ENCODE measurements around the gene KRT2.

The KRT2 gene

DNA sequence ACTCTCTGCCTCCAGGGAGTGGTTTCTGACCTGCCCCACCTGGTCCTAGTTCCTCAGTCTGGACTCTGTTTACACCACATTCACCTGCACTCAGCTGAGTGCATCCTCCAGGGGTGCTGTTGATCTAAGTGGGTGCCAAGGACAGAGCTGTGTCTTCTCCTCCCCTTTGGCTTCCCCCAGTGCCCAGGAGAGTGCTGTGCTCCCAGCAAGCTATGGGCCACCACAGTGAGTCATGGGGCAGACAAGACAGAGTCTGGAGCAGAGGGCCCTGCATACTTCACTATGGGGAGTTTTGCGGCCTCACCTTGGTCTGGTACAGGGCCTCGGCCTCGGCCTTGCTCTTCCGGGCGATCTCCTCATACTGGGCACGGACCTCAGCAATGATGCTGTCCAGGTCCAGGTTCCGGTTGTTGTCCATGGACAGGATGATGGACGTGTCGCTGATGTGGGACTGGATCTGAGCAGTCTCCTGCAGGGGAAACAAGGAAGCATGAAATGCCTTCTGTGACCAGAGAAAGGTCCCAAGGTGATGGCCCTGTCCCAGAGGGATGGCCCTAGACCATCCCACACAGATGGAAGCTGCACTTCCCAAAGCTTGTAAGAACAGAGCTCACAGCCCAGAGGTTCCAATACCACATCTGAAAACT, 38.5 kb downstream of the KRT2 start:
- DNase-seq = no peak

DNA sequence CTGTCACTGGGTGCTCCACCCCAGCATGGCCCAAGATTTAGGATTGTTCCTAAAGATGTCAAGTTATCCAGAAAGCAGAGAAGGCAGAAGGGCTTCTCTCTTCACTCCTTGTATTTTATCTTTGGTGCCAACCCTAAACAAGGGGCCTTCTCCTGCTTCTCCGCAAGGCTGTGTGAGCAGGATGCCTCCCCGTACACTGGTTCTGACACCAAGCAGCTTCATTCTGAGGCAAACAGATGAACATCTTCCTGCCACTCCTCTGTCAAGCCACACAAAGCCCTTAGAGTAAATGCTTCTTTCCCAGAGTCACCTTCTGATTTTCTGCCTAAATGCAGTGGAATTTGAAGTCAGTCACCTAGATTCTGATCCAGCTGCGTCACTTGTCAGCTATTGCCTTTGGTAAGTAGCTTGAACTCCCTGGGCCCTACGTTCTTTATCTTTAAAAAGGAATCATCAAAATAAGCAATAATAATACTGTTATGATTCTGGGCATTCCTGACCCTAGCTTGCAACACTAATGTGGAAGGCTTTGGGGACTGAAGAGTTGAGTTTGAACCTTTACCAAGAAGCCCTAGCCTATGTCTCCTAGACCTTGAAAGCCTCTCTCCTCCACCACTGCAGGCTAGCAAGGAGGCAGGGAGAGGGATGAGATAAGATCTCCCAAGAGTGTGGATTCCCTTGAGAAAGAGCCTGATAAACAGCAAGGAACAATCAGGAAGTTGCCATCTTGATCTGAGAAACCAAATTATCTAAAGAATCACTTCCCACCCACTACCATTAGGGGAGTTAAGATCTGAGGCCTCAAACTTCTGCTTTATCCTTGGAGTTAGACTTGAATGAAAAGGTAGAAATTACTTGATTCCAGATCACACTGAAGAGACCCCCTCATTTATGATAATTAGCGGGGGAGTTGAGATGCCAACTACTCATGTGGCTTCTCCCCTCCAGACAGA, 39.3 kb downstream of the KRT2 start:
- no peak for DNase-seq

DNA sequence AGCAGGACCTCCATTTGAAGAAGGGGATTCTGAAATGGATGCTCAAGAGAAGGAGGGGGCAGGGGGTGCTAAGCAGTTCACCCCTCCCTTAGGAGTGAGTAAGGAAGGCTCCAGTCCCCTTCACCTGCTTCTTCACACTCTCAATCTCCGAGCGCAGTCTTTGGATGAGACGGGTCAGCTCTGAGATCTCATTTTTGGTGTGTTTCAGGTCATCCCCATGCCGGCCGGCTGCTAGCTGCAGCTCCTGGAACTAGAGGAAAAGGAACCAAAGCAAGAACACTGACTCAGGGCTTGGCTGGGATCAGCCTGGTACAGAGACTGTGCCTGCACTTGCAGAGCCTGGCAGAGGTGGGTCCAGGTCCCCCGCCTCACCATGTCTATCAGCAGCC, 40.9 kb downstream of the KRT2 start:
- DNase-seq = no peak

DNA sequence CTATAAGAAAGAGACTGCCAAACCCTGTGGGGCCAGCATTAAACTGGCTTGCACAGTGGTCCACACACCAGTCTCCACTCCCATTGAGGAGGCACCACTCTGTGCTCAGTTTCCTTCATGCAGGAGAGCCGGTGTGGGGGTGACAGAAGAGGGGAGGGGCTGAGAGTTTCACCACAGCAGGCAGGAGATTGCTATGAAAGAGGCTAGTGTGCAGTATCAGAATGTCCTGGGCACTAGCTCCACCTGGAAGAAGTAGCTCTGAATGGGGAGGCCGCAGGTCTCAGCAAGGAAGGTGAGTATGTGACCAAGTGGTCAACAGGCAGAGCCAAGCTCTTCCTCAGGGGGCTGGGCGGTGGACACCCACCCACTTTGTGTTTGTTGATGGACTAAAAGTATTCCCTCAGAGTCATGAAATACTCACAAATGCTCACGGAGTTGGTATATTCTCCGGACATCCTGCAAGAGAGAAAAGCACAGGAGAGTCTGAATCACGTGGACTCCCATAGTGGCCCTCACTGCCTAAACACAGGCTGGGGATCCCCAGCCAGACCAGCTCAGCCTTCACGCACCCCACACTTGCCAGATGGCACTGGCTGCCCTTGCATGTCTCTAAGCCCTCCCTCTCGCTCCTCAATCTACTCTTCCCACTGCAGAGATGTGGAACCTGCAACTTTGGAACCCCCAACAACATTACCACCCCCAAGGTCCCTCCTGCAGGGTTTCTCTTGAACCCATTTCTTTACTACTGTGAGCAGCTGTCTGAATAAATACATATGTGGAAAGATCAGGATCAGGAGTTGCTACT, 43.0 kb downstream of the KRT2 start:
- no peak for DNase-seq

DNA sequence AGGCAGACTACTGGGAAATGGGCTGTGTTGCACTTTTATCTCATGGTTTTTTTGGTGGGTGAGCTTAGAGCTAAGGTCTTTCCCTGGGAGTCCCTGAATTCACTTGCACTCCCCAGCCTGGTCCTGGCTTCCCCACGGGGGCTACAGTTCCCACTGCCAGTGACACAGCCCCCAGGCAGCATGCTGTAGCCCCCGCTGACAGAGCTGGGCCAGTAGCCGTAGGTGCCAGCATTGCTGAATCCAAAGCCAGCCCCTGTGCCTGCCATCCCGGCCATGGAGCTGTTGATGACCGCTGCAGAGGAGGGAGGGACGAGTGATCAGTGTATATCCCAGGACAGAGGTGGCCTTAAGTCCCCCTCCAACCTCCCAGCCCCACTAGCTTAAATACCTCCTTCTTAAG, 43.9 kb downstream of the KRT2 start:
- no peak for DNase-seq

DNA sequence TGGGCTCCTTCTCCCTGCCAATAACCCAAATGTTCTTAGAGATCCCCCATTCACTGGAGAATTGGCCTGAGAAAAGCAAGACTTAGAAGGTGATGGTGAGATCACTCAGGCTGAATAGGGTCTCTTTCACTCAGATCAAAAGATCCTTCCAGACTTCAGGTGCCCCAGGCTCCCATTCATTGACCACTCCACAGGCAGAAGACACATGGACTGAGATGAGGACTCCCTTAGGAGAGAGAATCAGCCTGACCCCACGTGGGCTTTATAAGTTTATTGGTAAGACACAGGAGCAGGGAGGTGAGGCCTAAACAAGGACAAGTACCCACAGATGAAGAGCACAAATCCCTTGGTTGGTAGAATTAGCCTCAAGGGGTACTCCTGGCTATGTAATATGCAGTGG, 44.7 kb downstream of the KRT2 start:
- no peak for DNase-seq

DNA sequence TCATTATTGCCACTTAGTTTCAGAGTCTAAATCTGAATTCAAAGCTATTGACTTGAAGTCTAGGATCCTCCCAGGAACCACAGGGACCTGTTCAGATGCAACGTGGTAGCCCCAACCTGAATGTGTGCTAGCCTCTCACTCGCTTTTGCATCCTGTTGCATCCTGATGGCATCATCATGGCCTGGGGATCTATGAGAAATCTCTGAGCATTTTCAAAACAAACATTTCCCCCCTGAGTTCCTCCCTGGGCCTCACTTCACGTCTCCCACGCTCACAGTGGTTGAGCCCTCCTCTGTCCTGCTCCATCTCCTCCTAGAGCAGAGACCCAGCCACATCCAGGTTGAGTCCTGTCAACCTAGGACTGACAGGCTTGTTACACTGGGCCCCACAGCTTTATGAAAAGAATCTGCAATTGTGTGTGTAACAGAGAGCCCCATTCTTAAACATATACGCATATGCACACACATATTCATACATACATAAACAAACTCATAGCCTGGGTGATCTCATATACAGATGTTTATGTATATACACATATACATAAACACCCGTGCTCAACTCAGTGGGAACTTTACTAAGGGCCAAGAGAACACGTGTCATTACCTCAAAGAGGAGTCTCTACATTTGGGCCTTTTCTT, 45.3 kb downstream of the KRT2 start:
- no peak for DNase-seq

DNA sequence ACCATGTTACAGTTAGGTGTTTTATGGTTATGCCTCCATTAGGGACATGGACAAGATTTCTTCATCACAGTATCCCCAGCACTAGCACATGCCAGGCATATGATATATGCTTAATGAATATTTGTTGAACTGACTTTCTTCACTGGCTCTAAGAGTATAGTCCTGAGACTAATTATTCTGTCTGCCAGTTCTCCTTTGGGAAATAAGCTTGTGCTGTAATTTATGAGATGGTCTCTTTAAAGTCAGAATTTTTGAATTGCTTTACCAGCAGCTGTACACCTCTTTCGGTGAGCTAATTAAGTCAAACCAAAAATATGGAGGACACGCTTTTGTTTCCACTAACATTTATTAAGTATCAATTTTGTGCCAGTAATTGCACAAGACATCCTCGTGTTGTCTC, 45.9 kb downstream of the KRT2 start:
- no peak for DNase-seq

DNA sequence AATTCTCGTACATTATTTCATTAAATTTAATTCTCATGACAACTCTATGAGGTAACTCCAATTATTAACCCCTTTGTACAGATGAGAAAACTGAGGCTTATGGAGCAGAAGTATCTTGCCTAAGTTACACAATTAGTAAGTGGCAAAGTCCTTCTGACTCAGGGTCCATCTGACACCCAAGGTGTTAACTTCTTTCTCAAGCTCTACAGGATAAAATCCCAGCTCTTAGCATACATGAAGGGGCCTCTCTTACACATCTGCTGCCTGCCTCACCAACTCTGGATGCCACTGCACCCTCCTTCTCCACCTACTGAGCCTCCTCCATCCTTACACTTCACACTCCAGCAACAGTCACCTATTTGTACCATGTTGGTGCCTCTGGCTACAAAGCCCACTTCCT, 46.5 kb downstream of the KRT2 start:
- DNase-seq = no peak

DNA sequence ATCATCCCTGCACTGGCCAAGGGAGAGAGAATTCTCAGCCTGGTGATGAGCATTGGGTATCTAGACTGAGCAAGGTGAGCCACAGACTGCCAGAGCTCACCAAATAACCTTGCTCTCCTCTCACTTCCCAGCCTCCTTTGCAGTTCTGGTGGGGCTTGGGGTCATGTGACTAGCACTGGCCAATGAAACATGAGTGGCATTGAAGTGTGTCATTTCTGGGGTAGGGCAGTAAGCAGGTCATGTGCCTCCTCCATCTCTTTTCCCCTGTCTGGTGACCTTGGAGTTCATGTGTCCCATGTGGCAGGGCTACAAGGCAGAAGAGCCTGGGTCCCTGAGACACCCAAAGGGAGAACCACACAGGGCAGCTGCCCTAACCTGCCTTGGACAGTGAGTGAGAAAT, 47.2 kb downstream of the KRT2 start:
- DNase-seq = no peak

DNA sequence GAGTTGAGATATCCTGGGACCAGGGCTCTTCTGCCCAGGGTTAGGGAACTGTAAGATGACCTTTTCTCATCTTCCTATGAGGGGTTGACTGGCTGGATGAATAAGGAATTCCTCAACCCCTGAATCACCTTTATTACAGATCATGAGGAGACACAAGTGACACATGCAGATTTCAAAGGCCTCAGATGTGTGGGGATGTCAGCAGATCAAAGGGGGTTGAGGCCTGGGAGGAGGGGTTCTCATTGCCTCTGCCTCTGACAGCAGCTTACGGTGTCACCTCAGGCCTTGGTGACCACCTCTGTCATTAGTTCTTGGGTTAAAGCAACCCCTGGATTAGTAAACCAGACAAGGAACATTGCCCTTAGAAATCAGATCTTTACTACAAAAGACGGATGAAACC, 48.7 kb downstream of the KRT2 start:
- no peak for DNase-seq

DNA sequence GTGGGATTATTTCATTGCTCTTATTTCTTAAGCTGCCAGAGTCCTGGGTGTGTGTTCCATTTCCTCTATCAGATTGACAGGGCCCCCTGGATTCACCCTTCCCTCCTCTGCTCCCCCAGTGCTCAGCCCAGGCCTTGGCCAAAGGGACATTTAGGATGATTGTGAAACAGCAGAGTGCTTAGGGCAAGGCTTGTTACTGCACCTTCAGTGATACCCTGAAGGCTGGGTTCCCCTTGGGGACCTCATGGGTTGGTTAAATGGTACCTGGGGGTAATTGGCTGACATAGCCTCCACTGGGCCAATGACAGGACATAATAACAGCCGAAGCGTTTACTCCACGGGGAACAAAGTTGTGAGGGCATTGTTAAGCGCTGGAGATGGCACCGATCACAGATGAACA, 49.5 kb downstream of the KRT2 start:
- no peak for DNase-seq

DNA sequence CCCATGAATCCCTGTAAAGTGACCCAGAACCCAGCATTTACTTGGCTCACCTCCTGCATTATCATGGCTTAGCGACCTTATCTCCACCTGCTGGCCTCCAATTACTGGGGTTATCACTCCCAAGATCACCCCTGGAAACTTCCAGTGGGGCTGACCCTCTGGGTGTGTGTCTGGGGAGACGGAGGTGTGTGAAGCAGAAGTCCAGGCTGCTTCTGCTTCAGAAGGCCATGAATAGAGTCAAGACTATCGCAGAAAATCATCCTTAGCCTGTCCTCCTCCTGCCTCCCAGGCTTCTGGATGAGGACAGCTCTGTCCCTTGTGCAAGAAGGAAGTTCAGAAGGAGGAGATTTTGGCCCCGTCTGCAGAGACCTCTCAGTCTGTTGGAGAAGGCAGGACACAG, 50.3 kb downstream of the KRT2 start:
- DNase-seq = no peak

DNA sequence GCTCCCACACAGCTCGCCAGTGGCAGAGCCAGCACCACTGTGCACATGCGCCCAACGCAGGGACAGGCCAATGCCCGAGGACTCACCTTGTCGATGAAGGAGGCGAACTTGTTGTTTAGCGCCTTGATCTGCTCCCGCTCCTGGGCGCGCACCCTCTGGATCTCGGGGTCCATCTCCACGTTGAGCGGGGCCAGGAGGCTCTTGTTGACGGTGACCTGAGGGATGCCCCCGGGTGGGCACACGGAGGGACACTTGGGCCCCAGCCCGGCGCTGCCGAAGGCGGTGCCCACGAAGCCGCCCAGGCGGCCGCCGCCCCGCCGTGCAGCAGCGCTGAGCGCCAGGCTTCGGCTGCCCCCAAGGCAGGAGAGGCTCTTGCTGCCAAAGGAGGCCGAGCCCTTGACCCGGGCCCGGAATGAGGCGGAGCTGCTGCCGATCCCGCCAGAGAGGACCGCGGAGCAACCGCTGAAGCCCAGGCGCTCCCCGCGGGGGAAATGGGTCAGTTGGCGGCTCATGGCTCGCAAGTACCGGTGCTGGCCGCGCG, 51.0 kb downstream of the KRT2 start, which contains the start of gene KRT72:
TSS of gene KRT72 (minus strand) at position 523 of the 541 bp plus-strand sequence. CDS start at position 512, 11 bp downstream.
- no peak for DNase-seq

DNA sequence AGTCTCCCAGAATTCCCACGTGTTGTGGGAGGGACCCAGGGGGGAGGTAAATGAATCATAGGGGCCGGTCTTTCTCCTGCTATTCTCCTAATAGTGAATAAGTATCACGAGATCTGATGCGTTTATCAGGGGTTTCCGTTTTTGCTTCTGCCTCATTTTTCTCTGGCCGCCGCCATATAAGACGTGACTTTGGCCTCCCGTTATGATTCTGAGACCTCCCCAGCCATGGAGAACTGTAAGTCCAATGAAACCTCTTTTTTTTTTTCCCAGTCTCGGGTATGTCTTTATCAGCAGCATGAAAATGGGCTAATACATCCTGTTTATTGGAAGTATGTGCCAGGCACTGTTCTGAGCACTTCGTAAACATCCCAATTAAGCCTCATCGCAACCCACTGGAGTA, 51.5 kb downstream of the KRT2 start:
- DNase-seq = no peak

DNA sequence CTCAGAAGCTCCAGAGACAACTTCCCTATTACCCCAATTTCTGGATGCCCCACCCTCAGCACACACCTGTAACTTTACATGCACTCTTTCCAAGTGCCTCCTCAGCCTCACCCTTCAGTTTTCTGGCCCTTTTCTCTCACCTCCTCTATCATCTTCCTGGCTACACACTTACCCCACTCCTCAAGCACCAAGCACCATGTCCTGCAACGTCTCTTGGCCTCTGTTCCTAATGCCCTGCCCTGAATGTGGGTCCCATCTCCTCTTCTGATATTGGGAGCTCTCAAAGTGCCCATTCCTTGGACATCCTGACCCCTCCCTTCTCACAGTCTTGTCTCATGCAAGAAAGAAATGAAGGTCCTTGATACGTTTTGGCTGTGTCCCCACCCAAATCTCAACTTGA, 51.9 kb downstream of the KRT2 start:
- no peak for DNase-seq

DNA sequence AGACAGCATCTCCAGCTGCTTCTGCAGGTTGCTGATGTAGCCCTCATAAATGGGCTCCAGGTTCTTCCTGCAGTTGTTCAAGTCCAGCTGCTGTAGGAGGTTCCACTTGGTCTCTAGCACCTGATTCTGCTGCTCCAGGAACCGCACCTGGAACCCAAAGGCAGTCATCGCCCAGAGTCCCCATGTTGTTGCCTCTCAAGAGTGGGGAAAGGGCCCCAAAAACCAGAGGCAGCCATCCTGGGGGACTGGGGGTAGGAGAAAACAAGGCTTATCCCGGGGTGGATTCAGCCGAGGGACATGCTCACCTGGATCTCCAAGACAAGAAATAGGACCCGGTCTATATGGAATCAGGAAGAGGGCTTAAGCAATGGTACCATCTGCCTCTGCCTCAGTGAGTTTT, 53.0 kb downstream of the KRT2 start:
- DNase-seq = no peak
